Measurements from ENCODE around the gene TOPORS.

The TOPORS gene

GRCh38 chr9:32589083-32589723 is 36.8 kb upstream of the TOPORS start:
- H3K27me3 Mint-ChIP-seq (ENCODE audit: low read depth, poor library complexity) = peaks cover 20% of the 10 kb centered on the region
- DNase-seq = no peak
- no peaks in the 10 kb centered on the region for H3K36me3 Mint-ChIP-seq (ENCODE audit: low read depth)
- H3K27ac Mint-ChIP-seq = no peak overlapping the region
- no peak overlapping the region for H3K4me3 Mint-ChIP-seq
- no peaks in the 10 kb centered on the region for H3K4me1 Mint-ChIP-seq
- TF ChIP-seq CTCF (IDR thresholded peaks at IDR 0.05) = peak; percentile 47
- peaks cover 10% of the 10 kb centered on the region for H3K9me3 Mint-ChIP-seq

- no peaks in the 10 kb centered on the region for H3K36me3 Mint-ChIP-seq (ENCODE audit: low read depth)
- DNase-seq = no peak
- no peak overlapping the region for H3K4me3 Mint-ChIP-seq
- TF ChIP-seq CTCF (IDR thresholded peaks at IDR 0.05) = no peak
- no peak overlapping the region for H3K27ac Mint-ChIP-seq
- no peaks in the 10 kb centered on the region for H3K4me1 Mint-ChIP-seq
- H3K9me3 Mint-ChIP-seq = peaks cover 10% of the 10 kb centered on the region
- peaks cover 20% of the 10 kb centered on the region for H3K27me3 Mint-ChIP-seq (ENCODE audit: low read depth, poor library complexity)
These were observed 35.5 kb upstream of the TOPORS start for GRCh38 chr9:32587901-32588300.

- TF ChIP-seq CTCF (IDR thresholded peaks at IDR 0.05) = no peak
- Mint-ChIP-seq H3K4me3 (no peak overlapping the region), H3K27ac (no peak overlapping the region), H3K36me3 (ENCODE audit: low read depth) (no peaks in the 10 kb centered on the region), H3K27me3 (ENCODE audit: low read depth, poor library complexity) (peaks cover 13% of the 10 kb centered on the region), H3K9me3 (peaks cover 10% of the 10 kb centered on the region), H3K4me1 (peaks cover 13% of the 10 kb centered on the region)
- no peak for DNase-seq
These were observed 32.4 kb upstream of the TOPORS start for GRCh38 chr9:32584784-32585183.

- no peak overlapping the region for H3K4me3 Mint-ChIP-seq
- H3K4me1 Mint-ChIP-seq = peaks cover 19% of the 10 kb centered on the region
- H3K36me3 Mint-ChIP-seq (ENCODE audit: low read depth) = no peaks in the 10 kb centered on the region
- peak; percentile 56 for TF ChIP-seq CTCF (IDR thresholded peaks at IDR 0.05)
- peaks cover 33% of the 10 kb centered on the region for H3K27me3 Mint-ChIP-seq (ENCODE audit: low read depth, poor library complexity)
- peaks cover 10% of the 10 kb centered on the region for H3K9me3 Mint-ChIP-seq
- no peak overlapping the region for H3K27ac Mint-ChIP-seq
- peak; percentile 29 for DNase-seq
These were observed 29.2 kb upstream of the TOPORS start for GRCh38 chr9:32581512-32582143.

GRCh38 chr9:32580631-32581300 is 28.4 kb upstream of the TOPORS start:
- H3K9me3 Mint-ChIP-seq = peaks cover 5% of the 10 kb centered on the region
- H3K27me3 Mint-ChIP-seq (ENCODE audit: low read depth, poor library complexity) = peaks cover 34% of the 10 kb centered on the region
- no peak for TF ChIP-seq CTCF (IDR thresholded peaks at IDR 0.05)
- no peak for DNase-seq
- H3K4me1 Mint-ChIP-seq = peaks cover 19% of the 10 kb centered on the region
- no peaks in the 10 kb centered on the region for H3K36me3 Mint-ChIP-seq (ENCODE audit: low read depth)
- peak overlapping the region; percentile 24 for H3K4me3 Mint-ChIP-seq
- no peak overlapping the region for H3K27ac Mint-ChIP-seq

Data from nephron progenitor cell (in vitro differentiated cells).